Lung microvascular endothelial cell (primary cell): Measurements from ENCODE around the gene PDE2A. TPM values are rescaled to one million over a fixed set of nuclear protein-coding genes. Genes with fewer than 3 reads are reported as not detected.
"Not testable (repeated sequence)": the region's sequence is repeated elsewhere in the genome, so short reads cannot be mapped to it uniquely, and the experiment has no call there.

ENCODE experiments used
- DNase-seq, 2 donors: peaks; one replicate each; pipeline versions ENCODE4 v3.0.0 to v3.0.0-alpha.2; 2010; ENCODE audit warnings: low read depth in 2 of 2
- total RNA-seq: library from RNA; depleted of rRNA; stranded (reverse); fragments of >200 nt; gene quantifications from 2 replicates; pipeline ENCODE4 v1.2.1, GENCODE V29; 2014

The PDE2A gene
- total RNA-seq, 1 donor from 2014 or later = 415 TPM

DNA sequence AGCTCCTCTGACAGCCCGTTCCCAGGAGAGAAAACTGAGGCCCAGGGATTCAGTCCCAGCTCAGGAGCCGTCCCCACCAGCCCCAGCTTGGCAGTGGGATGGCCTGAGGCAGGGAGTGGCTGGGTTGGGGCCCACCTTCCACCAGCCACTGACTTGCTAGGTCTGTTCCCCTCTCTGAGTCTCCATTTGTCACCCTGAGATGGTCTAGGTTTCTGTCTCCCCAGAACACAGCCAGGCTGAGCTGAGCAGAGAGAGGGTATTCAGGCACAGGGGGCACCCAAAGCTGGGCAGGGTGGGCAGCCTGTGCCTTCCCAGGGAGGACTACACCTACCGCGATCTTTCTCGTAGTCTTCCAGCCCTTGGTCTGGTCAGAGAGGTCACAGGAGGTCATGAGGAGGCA, 95.7 kb downstream of the PDE2A start:
- no peak for DNase-seq

DNA sequence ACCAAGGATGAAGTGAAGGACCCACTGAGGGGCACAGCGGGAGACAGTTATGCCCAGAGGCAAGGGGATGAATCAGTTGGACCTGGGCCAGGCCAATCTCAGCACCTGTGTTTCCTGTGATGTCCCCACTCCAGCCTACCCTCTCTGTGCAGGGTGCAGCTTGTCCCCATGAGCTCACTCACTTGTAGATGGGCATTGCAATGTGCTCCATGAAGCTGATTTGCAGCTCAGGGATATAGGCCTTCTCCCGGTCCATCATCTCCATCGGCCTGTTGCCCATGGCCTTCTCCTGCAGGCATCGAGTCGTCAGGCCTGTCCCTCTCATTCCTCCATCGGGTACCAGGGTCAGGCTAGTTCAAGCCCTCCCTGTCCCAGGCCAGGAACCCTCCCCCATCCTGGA, 96.2 kb downstream of the PDE2A start:
- no peak for DNase-seq

GRCh38 chr11:72577271-72577721, 96.9 kb downstream of the PDE2A start:
- no peak for DNase-seq

DNA sequence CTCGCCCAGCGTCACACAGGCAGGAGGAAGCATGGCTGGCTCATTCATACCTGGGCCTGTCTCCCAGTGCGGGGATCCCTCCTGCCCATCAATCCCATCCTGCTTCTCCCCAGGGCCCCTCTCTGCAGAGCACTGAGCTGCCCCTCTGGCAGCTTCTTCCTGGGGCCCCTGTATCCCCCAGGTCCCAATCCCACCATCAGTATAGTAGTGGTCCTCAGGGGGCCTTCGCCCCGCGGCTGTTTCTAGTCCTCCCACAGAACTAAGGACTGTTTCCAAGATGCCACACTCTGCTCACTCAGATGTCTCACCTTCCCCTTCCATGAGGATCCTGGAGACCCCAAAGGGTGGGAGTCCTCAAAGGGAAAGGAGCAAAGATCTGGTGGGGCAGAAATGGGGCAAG, 97.6 kb downstream of the PDE2A start:
- DNase-seq = no peak

GRCh38 chr11:72576243-72576595, 98.0 kb downstream of the PDE2A start:
- DNase-seq = no peak

GRCh38 chr11:72575533-72576242, 98.5 kb downstream of the PDE2A start:
- no peak for DNase-seq

DNA sequence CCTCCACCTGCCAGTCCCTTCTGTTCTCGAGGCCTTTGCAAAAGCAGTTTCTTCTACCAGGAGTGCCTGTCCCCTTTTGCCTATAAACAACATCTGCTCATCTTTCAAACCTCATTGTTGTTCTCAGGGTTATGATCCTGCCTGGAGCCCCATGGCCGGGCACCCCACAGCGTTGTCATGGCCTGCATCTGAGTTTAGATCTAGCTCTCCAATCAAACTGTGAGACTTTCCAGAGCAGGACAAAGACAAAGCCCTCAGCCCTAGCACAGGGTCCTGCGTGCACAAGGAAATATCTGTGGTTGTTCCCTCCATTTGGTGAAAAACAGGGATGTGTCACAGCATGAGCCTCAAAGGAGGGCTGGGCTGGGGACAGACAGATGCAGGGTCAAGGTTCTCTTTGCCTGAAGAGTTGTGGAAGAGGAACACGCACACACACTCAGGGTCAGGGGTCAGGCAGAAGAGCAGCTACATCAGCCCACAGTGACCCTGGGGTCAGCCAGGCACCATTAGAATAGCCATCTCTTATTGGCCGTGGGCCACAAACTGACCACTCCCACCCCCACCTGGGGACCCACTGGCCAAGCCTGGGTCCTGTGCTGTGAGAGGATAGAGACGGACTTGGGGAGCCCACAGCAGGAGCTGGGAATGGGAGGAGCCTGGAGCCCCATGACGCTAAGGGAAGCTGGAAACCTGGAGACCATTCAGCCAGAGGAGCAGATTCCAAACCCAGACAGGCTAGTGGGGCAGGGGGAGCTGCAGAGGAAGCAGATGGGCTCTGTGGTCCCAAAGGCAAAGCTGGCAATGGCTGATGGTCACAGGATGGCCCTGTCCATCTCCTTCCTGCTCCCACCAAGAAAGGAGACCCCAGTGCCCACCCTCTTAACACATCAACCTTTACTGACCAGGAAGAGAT, 99.4 kb downstream of the PDE2A start:
- DNase-seq = no peak

- DNase-seq = no peak
Observed at GRCh38 chr11:72573855-72574445, 100.3 kb downstream of the PDE2A start.

DNA sequence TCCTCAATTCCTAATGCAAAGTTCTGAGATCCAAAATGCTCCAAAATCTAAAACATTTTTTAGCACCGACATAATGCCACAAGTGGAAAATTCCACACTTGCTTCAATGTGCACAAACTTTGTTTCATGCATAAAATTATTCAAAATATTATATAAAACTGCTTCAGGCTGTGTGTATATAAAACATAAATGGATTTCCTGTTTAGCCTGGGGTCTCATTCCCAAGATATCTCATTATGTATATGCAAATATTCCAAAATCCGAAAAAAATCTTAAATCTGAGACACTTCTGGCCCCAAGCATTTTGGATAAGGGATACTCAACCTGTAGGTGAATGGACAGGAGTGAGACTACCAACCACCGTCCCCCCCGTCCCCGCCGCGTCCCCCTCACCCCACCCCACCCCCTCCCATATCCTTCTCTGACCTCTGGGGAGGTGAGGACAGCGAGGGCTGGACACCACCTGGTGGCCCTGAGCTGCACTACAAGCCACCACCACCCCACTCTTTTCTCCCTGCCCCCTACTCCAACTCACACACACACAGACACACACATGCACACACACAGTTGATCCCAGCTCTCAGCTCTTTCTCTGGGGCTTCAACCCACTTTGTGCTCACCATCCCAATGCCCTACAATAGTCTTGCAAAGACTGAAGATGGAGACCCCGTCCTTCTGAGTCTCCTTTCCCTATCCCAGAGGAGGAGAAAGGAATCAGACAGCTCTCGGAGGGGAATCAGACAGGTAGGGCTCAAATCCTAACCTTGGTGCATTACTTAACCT, 101.0 kb downstream of the PDE2A start:
- DNase-seq = peak; percentile 53 to 72

DNA sequence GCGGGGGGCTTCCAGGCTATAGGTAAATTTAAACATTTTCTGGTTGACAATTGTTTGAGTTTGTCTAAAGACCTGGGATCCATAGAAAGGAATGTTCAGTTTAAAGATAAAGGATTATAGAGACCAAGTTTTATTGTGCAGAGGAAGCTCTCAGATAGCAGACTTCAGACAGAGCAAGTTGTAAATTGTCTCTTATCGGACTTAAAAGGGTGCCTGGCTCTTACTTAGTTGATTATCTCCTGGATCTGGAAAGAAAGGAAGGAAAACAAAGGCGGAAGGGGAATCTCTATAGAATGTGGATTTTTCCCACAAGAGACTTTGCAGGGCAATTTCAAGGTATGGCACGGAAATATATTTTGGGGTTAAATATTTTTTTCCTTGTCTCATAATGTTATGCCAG, 101.7 kb downstream of the PDE2A start:
- DNase-seq = not testable (repeated sequence)

- DNase-seq = no peak
Observed at GRCh38 chr11:72570893-72571661, 103.1 kb downstream of the PDE2A start.

DNA sequence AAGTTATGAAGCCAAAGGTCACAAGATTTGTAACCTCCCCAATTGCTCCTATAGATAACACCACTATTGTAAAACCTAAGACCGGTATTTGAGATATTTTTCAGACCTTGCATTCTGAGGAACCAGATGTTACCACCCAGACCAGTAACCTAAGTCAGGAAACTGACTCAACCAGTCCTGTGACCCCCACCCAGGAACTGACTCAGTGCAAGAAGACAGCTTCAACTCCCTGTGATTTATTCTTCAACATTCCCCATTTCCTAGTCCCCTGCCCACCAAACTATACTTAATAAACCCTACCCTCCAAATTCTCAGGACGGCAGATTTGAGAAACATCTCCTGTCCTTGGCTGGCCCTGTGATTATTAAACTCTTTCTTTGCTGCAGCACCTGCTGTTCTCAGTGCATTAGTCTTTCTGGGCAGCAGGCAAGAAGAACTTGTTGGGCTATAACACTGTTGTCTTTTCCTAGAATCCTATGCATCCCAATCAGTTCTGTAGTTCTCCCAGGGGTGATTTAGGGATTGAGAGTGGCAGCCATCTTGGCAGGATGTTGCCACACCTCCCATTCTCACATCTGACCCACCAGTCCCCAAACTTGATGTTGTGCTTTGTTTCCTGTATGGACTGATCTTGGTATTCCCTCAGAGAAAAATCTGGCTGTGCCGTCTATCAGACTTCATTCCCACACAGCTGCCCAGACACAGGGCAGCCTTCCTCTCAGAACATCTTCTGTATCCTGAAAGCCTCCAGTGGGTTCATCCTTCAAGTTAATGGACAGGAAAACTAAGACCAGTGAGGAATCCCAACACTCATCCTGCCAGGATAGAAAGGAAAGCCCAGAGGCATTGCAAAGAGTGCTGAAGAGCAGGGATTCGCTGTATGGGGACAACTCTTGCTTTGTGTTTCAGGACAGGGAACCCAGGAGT, 104.0 kb downstream of the PDE2A start:
- peak in 1 of 2 donors; percentile 69 for DNase-seq

- DNase-seq = no peak
Observed at GRCh38 chr11:72568861-72569260, 105.4 kb downstream of the PDE2A start.

- DNase-seq = no peak
Observed at GRCh38 chr11:72562431-72562830, 111.8 kb downstream of the PDE2A start.

- DNase-seq = no peak
Observed at GRCh38 chr11:72561856-72562255, 112.4 kb downstream of the PDE2A start.

- DNase-seq = not testable (repeated sequence)
Observed at GRCh38 chr11:72560864-72561263, 113.4 kb downstream of the PDE2A start.

- DNase-seq = no peak
Observed at GRCh38 chr11:72556433-72556832, 117.8 kb downstream of the PDE2A start.

- DNase-seq = not testable (repeated sequence)
Observed at GRCh38 chr11:72555014-72555522, 119.2 kb downstream of the PDE2A start.

GRCh38 chr11:72553706-72554105, 120.5 kb downstream of the PDE2A start:
- DNase-seq = peak in 1 of 2 donors; percentile 12
